HEK293 (cell line): ENCODE data around the gene TFDP1.

ENCODE experiments used
- CTCF ChIP-seq: fragments of 450-650 bp; formaldehyde crosslinking; IDR thresholded peaks from 2 replicates; pipeline ENCODE4 v1.5.1; 2016; ENCODE audit warnings: missing biosample characterization, missing genetic modification characterization
- HOXD13 ChIP-seq: sonication (generic); formaldehyde crosslinking; IDR thresholded peaks from 2 replicates; pipeline ENCODE4 v1.8.0; 2022; ENCODE audit warnings: missing genetic modification reagents, borderline replicate concordance
- REST ChIP-seq: fragments of 450-650 bp; formaldehyde crosslinking; IDR thresholded peaks from 2 replicates; pipeline ENCODE4 v1.5.1; 2016; ENCODE audit warnings: missing biosample characterization, missing genetic modification characterization
- SP2 ChIP-seq: fragments of 450-650 bp; formaldehyde crosslinking; IDR thresholded peaks from 2 replicates; pipeline ENCODE4 v1.5.1; 2016; ENCODE audit warnings: missing biosample characterization, missing genetic modification characterization
- ZBTB7A ChIP-seq: fragments of 450-650 bp; formaldehyde crosslinking; IDR thresholded peaks from 2 replicates; pipeline ENCODE4 v1.5.1; 2016; ENCODE audit warnings: low read depth, missing biosample characterization, missing genetic modification characterization
- ZEB2 ChIP-seq: fragments of 450-650 bp; formaldehyde crosslinking; IDR thresholded peaks from 2 replicates; pipeline ENCODE4 v1.5.1; 2016; ENCODE audit warnings: missing biosample characterization, missing genetic modification characterization
- ZFP3 ChIP-seq: fragments of 450-650 bp; formaldehyde crosslinking; IDR thresholded peaks from 2 replicates; pipeline ENCODE4 v1.5.1; 2016; ENCODE audit warnings: low read depth, missing biosample characterization, missing genetic modification characterization
- ZFP37 ChIP-seq: fragments of 450-650 bp; formaldehyde crosslinking; IDR thresholded peaks from 2 replicates; pipeline ENCODE4 v1.5.1; 2016; ENCODE audit warnings: missing biosample characterization, missing genetic modification characterization
- ZNF114 ChIP-seq: fragments of 450-650 bp; formaldehyde crosslinking; IDR thresholded peaks from 2 replicates; pipeline ENCODE4 v1.5.0; 2017; ENCODE audit warnings: missing biosample characterization, missing genetic modification characterization
- ZNF121 ChIP-seq: fragments of 450-650 bp; formaldehyde crosslinking; IDR thresholded peaks from 2 replicates; pipeline ENCODE4 v1.5.1; 2016; ENCODE audit warnings: missing biosample characterization, missing genetic modification characterization
- ZNF202 ChIP-seq: fragments of 450-650 bp; formaldehyde crosslinking; IDR thresholded peaks from 2 replicates; pipeline ENCODE4 v1.5.1; 2016; ENCODE audit warnings: missing biosample characterization, missing genetic modification characterization, borderline replicate concordance
- ZNF335 ChIP-seq: fragments of 450-650 bp; formaldehyde crosslinking; conservative IDR thresholded peaks from 2 replicates; pipeline ENCODE4 v1.5.1; 2016; ENCODE audit warnings: missing biosample characterization, missing genetic modification characterization
- ZNF362 ChIP-seq: fragments of 450-650 bp; formaldehyde crosslinking; IDR thresholded peaks from 2 replicates; pipeline ENCODE4 v1.5.1; 2016; ENCODE audit warnings: missing biosample characterization, missing genetic modification characterization
- ZSCAN5A ChIP-seq: fragments of 450-650 bp; formaldehyde crosslinking; IDR thresholded peaks from 2 replicates; pipeline ENCODE4 v1.5.1; 2016; ENCODE audit warnings: missing biosample characterization, missing genetic modification characterization

GRCh38 chr13:113545931-113546516, 38.5 kb upstream of the TFDP1 start:
- no peak for TF ChIP-seq ZBTB7A (tag by site-specific recombination)
- TF ChIP-seq CTCF (tag by site-specific recombination) = no peak
- TF ChIP-seq ZSCAN5A (tag by site-specific recombination) = no peak
- TF ChIP-seq REST (tag by site-specific recombination) = no peak
- no peak for TF ChIP-seq ZFP37 (tag by site-specific recombination)
- TF ChIP-seq ZFP3 = no peak
- no peak for TF ChIP-seq ZNF362 (tag by site-specific recombination)
- TF ChIP-seq ZEB2 (tag by site-specific recombination) = no peak
- no peak for TF ChIP-seq ZNF202
- no peak for TF ChIP-seq ZNF335
- TF ChIP-seq SP2 (tag by site-specific recombination) = no peak
- no peak for TF ChIP-seq HOXD13
- TF ChIP-seq ZNF114 (tag by site-specific recombination) = no peak
- TF ChIP-seq ZNF121 = no peak
